ENCODE results near the gene LARGE2. TPM values are rescaled to one million over a fixed set of nuclear protein-coding genes. Genes with fewer than 3 reads are reported as not detected.
A peak's percentile ranks its signal among the peaks of the same experiment; 100 is the strongest.

Gene LARGE2
- total and polyA plus RNA-seq, 10 donors, result 2.5 to 18.8 (median 6.2) TPM

- H3K27me3 ChIP-seq (replicated peaks in 1 of 7), result peaks cover 0 to 52% (median 20%) of the 10 kb centered on the region in 7 donors
- intact Hi-C loops (cut with DNase I; ENCODE audit: low total_unique reads), result no loop called here
- WGBS, 5 donors, result 85 to 95% (median 90%) methylated on average over 6 of the region's 6 CpGs
Measured at GRCh38 chr11:45924927-45925326, 2.5 kb downstream of the LARGE2 start.

GRCh38 chr11:45925550-45925949 lies 3.1 kb downstream of the LARGE2 start:
- no peak for TF ChIP-seq CTCF (IDR thresholded peaks at IDR 0.05 in 8 of 11, conservative IDR thresholded peaks at IDR 0.05 in 3 of 11)
- TF ChIP-seq POLR2AphosphoS5 (IDR thresholded peaks at IDR 0.05), result no peak
- no peak for TF ChIP-seq POLR2A (IDR thresholded peaks at IDR 0.05)
- 75 to 85% (median 76%) methylated on average over 3 of the region's 3 CpGs for WGBS, 5 donors
- H3K27ac ChIP-seq, result no peak overlapping the region
- peaks cover 11 to 80% (median 41%) of the 10 kb centered on the region in 6 donors for H3K4me1 ChIP-seq
- H3K9me3 ChIP-seq, result no peaks in the 10 kb centered on the region
- no peak for DNase-seq
- H3K36me3 ChIP-seq, result peaks cover 0 to 6% (median 0%) of the 10 kb centered on the region in 6 donors
- no peak overlapping the region for H3K4me3 ChIP-seq
- intact Hi-C loops (cut with DNase I; ENCODE audit: low total_unique reads), result no loop called here
- H3K27me3 ChIP-seq (replicated peaks in 1 of 7), result peaks cover 0 to 52% (median 20%) of the 10 kb centered on the region in 7 donors

More at GRCh38 chr11:45924927-45925326, 2.5 kb downstream of the LARGE2 start:
- Histone ChIP-seq H3K4me1 (peaks cover 6 to 80% (median 35%) of the 10 kb centered on the region in 6 donors), H3K36me3 (no peaks in the 10 kb centered on the region), H3K4me3 (no peak overlapping the region), H3K9me3 (no peaks in the 10 kb centered on the region), H3K27ac (peak overlapping the region in 1 of 8 donors; percentile 41)
- DNase-seq, result no peak
- TF ChIP-seq CTCF (IDR thresholded peaks at IDR 0.05 in 8 of 11, conservative IDR thresholded peaks at IDR 0.05 in 3 of 11), result no peak
- TF ChIP-seq POLR2A (IDR thresholded peaks at IDR 0.05), result no peak
- TF ChIP-seq POLR2AphosphoS5 (IDR thresholded peaks at IDR 0.05), result no peak

GRCh38 chr11:45926001-45926401 lies 3.5 kb downstream of the LARGE2 start:
- peak; percentile 74 for DNase-seq
- Histone ChIP-seq H3K36me3 (peaks cover 0 to 10% (median 0%) of the 10 kb centered on the region in 6 donors), H3K4me3 (no peak overlapping the region), H3K4me1 (peaks cover 12 to 80% (median 46%) of the 10 kb centered on the region in 6 donors), H3K9me3 (no peaks in the 10 kb centered on the region), H3K27me3 (replicated peaks in 1 of 7) (peaks cover 0 to 49% (median 20%) of the 10 kb centered on the region in 7 donors), H3K27ac (peak overlapping the region in 1 of 8 donors; percentile 86)
- TF ChIP-seq POLR2A (IDR thresholded peaks at IDR 0.05), result no peak
- no peak for TF ChIP-seq POLR2AphosphoS5 (IDR thresholded peaks at IDR 0.05)
- TF ChIP-seq CTCF (IDR thresholded peaks at IDR 0.05 in 8 of 11, conservative IDR thresholded peaks at IDR 0.05 in 3 of 11), result no peak
- WGBS, 5 donors, result 82 to 86% (median 84%) methylated on average over 10 to 12 of the region's 12 CpGs
- intact Hi-C loops (cut with DNase I; ENCODE audit: low total_unique reads), result no loop called here

GRCh38 chr11:45926536-45927331 lies 4.3 kb downstream of the LARGE2 start:
- intact Hi-C loops (cut with DNase I; ENCODE audit: low total_unique reads), result no loop called here
- peak overlapping the region in 3 of 8 donors; percentile 24 to 86 (median 80) for H3K27ac ChIP-seq
- peak in 1 of 3 donors; percentile 1 for TF ChIP-seq POLR2AphosphoS5 (IDR thresholded peaks at IDR 0.05)
- TF ChIP-seq POLR2A (IDR thresholded peaks at IDR 0.05), result no peak
- TF ChIP-seq CTCF (IDR thresholded peaks at IDR 0.05 in 8 of 11, conservative IDR thresholded peaks at IDR 0.05 in 3 of 11), result no peak
- no peak overlapping the region for H3K4me3 ChIP-seq
- WGBS, 5 donors, result 84 to 94% (median 91%) methylated on average over 12 of the region's 12 CpGs
- peak; percentile 79 for DNase-seq
- peaks cover 0 to 42% (median 18%) of the 10 kb centered on the region in 7 donors for H3K27me3 ChIP-seq (replicated peaks in 1 of 7)
- H3K9me3 ChIP-seq, result no peaks in the 10 kb centered on the region
- H3K36me3 ChIP-seq, result peaks cover 0 to 18% (median 1%) of the 10 kb centered on the region in 6 donors
- peaks cover 12 to 80% (median 51%) of the 10 kb centered on the region in 6 donors for H3K4me1 ChIP-seq
